Left ventricle myocardium inferior (tissue), 1 donor: ENCODE data around the gene PLAAT3. TPM values are rescaled to one million over a fixed set of nuclear protein-coding genes. Genes with fewer than 3 reads are reported as not detected.
A peak's percentile ranks its signal among the peaks of the same experiment; 100 is the strongest.

Source experiments
- DNase-seq: peaks from one replicate; pipeline ENCODE4 v3.0.0-alpha.2; 2020
- H3K27ac ChIP-seq: fragments of 200-600 bp; replicated peaks from 2 replicates; pipeline ENCODE4 v1.8.0; 2021
- H3K27me3 ChIP-seq: fragments of 200-600 bp; 2 replicates; pipeline ENCODE4 v1.8.0; 2021; ENCODE audit warnings: low read depth
- H3K36me3 ChIP-seq: fragments of 200-600 bp; 2 replicates; pipeline ENCODE4 v1.8.0; 2021
- H3K4me1 ChIP-seq: fragments of 200-600 bp; 2 replicates; pipeline ENCODE4 v1.8.0; 2021
- H3K4me3 ChIP-seq: fragments of 200-600 bp; 2 replicates; pipeline ENCODE4 v1.8.0; 2021; ENCODE audit warnings: mild to moderate bottlenecking, moderate library complexity
- H3K9me3 ChIP-seq: fragments of 200-600 bp; replicated peaks from 2 replicates; pipeline ENCODE4 v1.8.0; 2021
- intact Hi-C: fragments of 100-400 bp; cut with micrococcal nuclease; formaldehyde crosslinking; loops from one replicate; pipeline ENCODE4 v1.11.0; 2022
- total RNA-seq: library from RNA; stranded (reverse); fragmentation: NEBNext Ultra II Directional; extraction: Animal tissue kit (Norgen Biotek cat#: 25700); gene quantifications from one replicate; pipeline ENCODE4 v1.2.1, GENCODE V29; 2021
- TF ChIP-seq, protein P1 (sequence below): fragments of 200-600 bp; IDR thresholded peaks from 2 replicates; pipeline ENCODE4 v1.8.0; 2021; ENCODE audit warnings: antibody characterized with exemption, mild to moderate bottlenecking, borderline replicate concordance
- donor health status: DM: no; HTN: yes; CAD: no; lungs with severe emphysema.

PLAAT3 gene
- total RNA-seq, 1 donor from 2014 or later = 144 TPM

DNA sequence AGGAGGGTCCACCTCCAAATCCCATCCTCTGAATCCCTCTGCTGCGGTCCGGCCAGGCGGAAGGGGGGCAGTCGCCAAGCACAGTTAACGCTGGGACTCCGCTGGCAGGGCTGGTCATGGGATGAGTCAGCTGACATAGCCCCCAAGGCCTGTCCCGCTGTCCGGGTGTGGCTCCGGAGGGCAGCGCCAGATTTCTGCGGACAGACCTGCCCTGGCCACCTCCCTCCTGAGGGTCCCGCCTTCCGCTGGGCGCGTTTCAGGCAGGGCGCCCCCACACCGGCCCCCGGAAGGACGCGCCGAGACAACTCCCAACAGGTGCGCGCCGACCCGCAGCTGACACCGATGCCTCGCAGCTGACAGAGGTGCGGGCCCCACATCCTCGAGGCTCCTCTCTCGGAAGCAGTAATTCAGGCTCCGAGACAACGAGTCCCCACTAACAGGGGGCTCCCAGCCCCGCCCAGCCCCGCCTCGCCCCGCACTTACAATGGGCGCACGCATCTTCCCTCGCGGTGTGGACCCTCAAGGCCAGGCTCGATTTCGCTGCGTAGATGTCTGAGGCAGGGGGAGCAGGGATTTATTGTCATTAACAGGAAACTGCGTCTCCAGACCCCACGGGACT, 607 bp downstream of the PLAAT3 start:
- TF ChIP-seq, protein P1, sequence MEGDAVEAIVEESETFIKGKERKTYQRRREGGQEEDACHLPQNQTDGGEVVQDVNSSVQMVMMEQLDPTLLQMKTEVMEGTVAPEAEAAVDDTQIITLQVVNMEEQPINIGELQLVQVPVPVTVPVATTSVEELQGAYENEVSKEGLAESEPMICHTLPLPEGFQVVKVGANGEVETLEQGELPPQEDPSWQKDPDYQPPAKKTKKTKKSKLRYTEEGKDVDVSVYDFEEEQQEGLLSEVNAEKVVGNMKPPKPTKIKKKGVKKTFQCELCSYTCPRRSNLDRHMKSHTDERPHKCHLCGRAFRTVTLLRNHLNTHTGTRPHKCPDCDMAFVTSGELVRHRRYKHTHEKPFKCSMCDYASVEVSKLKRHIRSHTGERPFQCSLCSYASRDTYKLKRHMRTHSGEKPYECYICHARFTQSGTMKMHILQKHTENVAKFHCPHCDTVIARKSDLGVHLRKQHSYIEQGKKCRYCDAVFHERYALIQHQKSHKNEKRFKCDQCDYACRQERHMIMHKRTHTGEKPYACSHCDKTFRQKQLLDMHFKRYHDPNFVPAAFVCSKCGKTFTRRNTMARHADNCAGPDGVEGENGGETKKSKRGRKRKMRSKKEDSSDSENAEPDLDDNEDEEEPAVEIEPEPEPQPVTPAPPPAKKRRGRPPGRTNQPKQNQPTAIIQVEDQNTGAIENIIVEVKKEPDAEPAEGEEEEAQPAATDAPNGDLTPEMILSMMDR = no peak
- DNase-seq = peak; percentile 49
- intact Hi-C loops = no loop called here
- Histone ChIP-seq H3K9me3 (no peaks in the 10 kb centered on the region), H3K27me3 (no peaks in the 10 kb centered on the region), H3K36me3 (no peaks in the 10 kb centered on the region), H3K4me3 (peak overlapping the region; percentile 92), H3K4me1 (peaks cover 56% of the 10 kb centered on the region), H3K27ac (peak overlapping the region; percentile 94)

DNA sequence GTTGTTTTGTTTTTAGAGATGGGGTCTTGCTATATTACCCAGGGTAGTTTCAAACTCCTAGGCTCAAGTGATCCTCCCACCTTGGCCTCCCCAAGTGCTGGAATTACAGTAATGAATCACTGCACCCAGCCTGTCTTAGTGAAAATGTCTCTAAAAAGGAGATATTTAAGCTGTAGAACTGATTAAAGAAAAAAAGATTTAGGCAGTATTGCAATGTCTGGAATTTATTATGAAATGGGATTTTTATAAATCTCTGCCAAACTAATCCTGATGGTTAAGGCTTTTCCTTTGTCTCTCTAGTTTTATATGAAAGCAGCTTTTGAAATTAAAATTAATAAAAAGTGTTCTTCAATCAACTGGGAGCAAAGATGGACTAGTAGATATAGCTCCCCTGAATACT, 2.1 kb downstream of the PLAAT3 start:
- intact Hi-C loops = no loop called here

DNA sequence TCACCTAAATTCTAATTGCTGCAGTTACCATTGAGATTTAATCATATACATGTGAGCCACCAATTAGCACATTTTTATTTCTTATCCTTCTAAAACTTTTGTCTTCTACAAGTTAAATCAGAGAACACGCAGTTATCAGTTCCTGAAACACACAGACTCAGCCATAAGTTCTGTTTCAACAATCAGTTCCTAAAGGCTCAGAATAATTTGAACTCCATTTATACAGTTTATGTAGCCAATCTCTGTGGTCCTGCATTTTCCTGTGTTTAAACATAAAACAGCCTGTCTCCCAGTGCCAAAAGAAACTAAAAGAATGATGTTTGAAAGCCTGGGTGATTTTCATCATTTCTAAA, 2.9 kb downstream of the PLAAT3 start:
- H3K9me3 ChIP-seq = no peaks in the 10 kb centered on the region
- DNase-seq = no peak
- H3K36me3 ChIP-seq = no peaks in the 10 kb centered on the region
- TF ChIP-seq, protein P1 = no peak
- H3K27me3 ChIP-seq = no peaks in the 10 kb centered on the region
- H3K4me1 ChIP-seq = peaks cover 60% of the 10 kb centered on the region
- peak overlapping the region; percentile 94 for H3K27ac ChIP-seq
- H3K4me3 ChIP-seq = peak overlapping the region; percentile 23
- intact Hi-C loops = no loop called here

More for the DNA sequence above, 2.1 kb downstream of the PLAAT3 start:
- peaks cover 60% of the 10 kb centered on the region for H3K4me1 ChIP-seq
- H3K4me3 ChIP-seq = peak overlapping the region; percentile 23
- peak overlapping the region; percentile 94 for H3K27ac ChIP-seq
- no peaks in the 10 kb centered on the region for H3K36me3 ChIP-seq
- DNase-seq = no peak
- H3K27me3 ChIP-seq = no peaks in the 10 kb centered on the region
- H3K9me3 ChIP-seq = no peaks in the 10 kb centered on the region
- TF ChIP-seq, protein P1 = no peak

DNA sequence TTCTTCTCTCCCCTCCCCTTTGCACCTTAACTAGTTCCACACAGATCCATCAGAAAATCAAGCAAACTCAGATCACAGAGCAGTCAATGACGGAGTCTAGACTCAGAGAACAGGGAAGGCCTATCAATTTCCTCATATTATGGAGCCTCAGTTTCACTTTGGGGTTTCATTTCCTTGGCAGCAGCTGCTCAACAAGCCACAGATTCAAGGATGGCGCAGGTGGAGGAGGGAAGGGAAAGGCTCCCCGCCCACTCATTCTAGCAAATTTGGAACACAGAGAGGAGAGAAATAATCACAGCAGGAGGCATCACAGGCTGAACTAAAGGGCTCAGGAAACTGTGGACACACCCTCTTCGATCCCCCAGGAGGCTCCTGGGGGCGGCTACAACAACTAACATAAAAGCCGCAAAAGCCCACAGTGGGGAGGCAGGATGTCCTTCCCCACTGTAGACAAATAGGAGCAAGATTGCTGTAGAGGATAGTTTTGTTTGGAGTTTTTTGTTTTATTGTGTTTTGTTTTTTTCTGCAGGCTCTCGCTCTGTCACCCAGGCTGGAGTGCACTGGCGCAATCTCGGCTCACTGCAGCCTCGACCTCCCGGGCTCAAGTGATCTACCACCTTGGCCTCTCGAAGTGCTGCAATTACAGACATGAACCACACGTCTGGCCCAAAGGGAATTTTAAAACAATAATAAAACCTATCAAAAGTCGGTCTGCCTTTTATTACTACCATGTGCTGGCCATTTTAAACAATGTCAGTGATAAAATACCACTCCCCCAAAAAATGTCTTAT, 3.4 kb downstream of the PLAAT3 start:
- no peaks in the 10 kb centered on the region for H3K9me3 ChIP-seq
- no peaks in the 10 kb centered on the region for H3K27me3 ChIP-seq
- TF ChIP-seq, protein P1 = no peak
- H3K36me3 ChIP-seq = peaks cover 3% of the 10 kb centered on the region
- intact Hi-C loops = no loop called here
- DNase-seq = no peak
- peaks cover 60% of the 10 kb centered on the region for H3K4me1 ChIP-seq
- H3K4me3 ChIP-seq = peak overlapping the region; percentile 23
- peak overlapping the region; percentile 94 for H3K27ac ChIP-seq

DNA sequence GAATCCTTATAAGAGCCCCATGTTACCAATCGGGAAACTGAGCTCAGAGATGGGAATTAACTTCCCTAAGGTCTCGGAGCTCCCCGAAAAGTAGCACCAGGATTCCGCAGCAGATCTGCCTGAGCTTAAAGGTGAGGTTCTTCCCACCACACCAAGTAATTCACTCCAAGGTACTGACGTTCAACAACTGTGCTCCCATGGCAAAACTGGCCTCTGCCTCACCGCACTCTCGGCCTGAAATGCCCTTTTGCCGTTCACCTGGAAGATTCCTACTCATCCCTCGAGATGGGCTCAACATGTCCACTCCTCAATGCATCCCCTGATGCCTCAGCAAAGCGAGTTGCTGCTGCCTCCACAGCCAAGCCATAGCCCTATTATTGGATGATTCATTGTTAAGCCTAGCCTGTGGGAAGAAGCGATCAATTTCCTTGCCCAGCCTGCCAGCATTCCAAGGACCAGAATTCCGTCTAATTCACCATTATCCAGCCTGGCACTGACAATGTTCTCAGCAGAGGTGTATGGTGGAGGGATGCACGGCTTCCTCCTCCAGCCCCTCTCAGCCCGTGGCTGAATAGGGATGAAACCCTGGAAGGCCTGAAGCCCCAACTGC, 4.2 kb downstream of the PLAAT3 start:
- Histone ChIP-seq H3K36me3 (peaks cover 3% of the 10 kb centered on the region), H3K4me1 (peaks cover 60% of the 10 kb centered on the region), H3K4me3 (no peak overlapping the region), H3K27me3 (no peaks in the 10 kb centered on the region), H3K27ac (peak overlapping the region; percentile 94), H3K9me3 (no peaks in the 10 kb centered on the region)
- no peak for DNase-seq
- TF ChIP-seq, protein P1 = no peak
- intact Hi-C loops = no loop called here
